GM12878 (cell line): ENCODE data around the gene HPX. TPM values are rescaled to one million over a fixed set of nuclear protein-coding genes. Genes with fewer than 3 reads are reported as not detected.

Source experiments
- ATAC-seq: fragments of 200-7000 bp; cut with Tn5 transposase; 3 replicates; pipeline ENCODE4 v1.9.1; 2020; ENCODE audit warnings: mild to moderate bottlenecking, moderate library complexity
- BruUV-seq: library from RNA; stranded (reverse); fragments of 400-500 nt; replicated peaks from 2 replicates; lab custom pipeline; 2021; lab: Mats Ljungman, UMichigan
- CTCF ChIA-PET: fragments of 300-600 bp; sonication (Branson Sonifier 250); formaldehyde crosslinking; extraction: SDS; loops from one replicate; lab custom pipeline; 2021; ENCODE audit warnings: inconsistent platforms; lab: Yijun Ruan, JAX
- POLR2A ChIA-PET: fragments of 350-600 bp; formaldehyde crosslinking; extraction: SDS; loops from one replicate; lab custom pipeline; 2021; ENCODE audit warnings: inconsistent platforms; lab: Charles Lee
- RAD21 ChIA-PET: fragments of 300-600 bp; sonication (Branson Sonifier 250); formaldehyde crosslinking; loops from one replicate; lab custom pipeline; 2023; ENCODE audit warnings: antibody characterized with exemption; ENCODE audit not compliant: unreplicated experiment; lab: Charles Lee
- SMC1A ChIA-PET: fragments of 300-600 bp; sonication (Branson Sonifier 250); formaldehyde crosslinking; loops from one replicate; lab custom pipeline; 2023; ENCODE audit not compliant: unreplicated experiment, uncharacterized antibody; lab: Charles Lee
- DNase-seq: peaks from one replicate; pipeline ENCODE4 v3.0.0-alpha.2; 2011; ENCODE audit warnings: low read depth, low spot score
- FAIRE-seq: peaks from 3 replicates; lab custom pipeline; 2011; peaks lifted over from hg19 to GRCh38; lab: Jason Lieb, UNC
- H2AFZ ChIP-seq: 2 replicates; pipeline ENCODE4 v1.6.0; 2011; ENCODE audit warnings: low read depth, low read length, control low read depth; ENCODE audit not compliant: control insufficient read depth
- H3K27ac ChIP-seq: 2 replicates; pipeline ENCODE4 v1.5.1; 2011; ENCODE audit warnings: control low read depth; ENCODE audit not compliant: control insufficient read depth, insufficient read depth
- H3K27me3 ChIP-seq, 2 experiments: replicated peaks in 1 of 2; 2 replicates each; pipeline versions ENCODE4 v1.6.0 to v1.6.1; 2011; ENCODE audit warnings: low read length in 1 of 2; ENCODE audit not compliant: control insufficient read depth in 2 of 2, insufficient read depth in 2 of 2
- H3K36me3 ChIP-seq, 2 experiments: 2 replicates each; pipeline ENCODE4 v1.5.1; 2011; ENCODE audit warnings: low read length in 1 of 2; ENCODE audit not compliant: control insufficient read depth in 2 of 2, insufficient read depth in 2 of 2
- H3K4me1 ChIP-seq: 2 replicates; pipeline ENCODE4 v1.6.1; 2011; ENCODE audit warnings: mild to moderate bottlenecking, low read length, moderate library complexity, mixed read lengths; ENCODE audit not compliant: control insufficient read depth, insufficient read depth
- H3K4me2 ChIP-seq: 2 replicates; pipeline ENCODE4 v1.6.0; 2011; ENCODE audit warnings: control low read depth; ENCODE audit not compliant: control insufficient read depth, insufficient read depth
- H3K4me3 ChIP-seq: fragments of 200-600 bp; sonication (generic); 2 replicates; pipeline ENCODE4 v1.5.1; 2016
- H3K79me2 ChIP-seq: 2 replicates; pipeline ENCODE4 v1.6.0; 2011; ENCODE audit warnings: low read length; ENCODE audit not compliant: control insufficient read depth, insufficient read depth
- H3K9ac ChIP-seq: 2 replicates; pipeline ENCODE4 v1.8.0; 2011; ENCODE audit warnings: low read length, control low read depth, mixed read lengths; ENCODE audit not compliant: control insufficient read depth, insufficient read depth
- H3K9me3 ChIP-seq: replicated peaks from 3 replicates; pipeline ENCODE4 v1.5.1; 2011; ENCODE audit warnings: mild to moderate bottlenecking, low read length; ENCODE audit not compliant: control insufficient read depth, insufficient read depth
- H4K20me1 ChIP-seq: 2 replicates; pipeline ENCODE4 v1.6.0; 2011; ENCODE audit not compliant: control insufficient read depth, insufficient read depth
- POLR2A ChIP-seq: IDR thresholded peaks from 2 replicates; pipeline ENCODE4 v1.6.1; 2011; ENCODE audit warnings: low read depth, mild to moderate bottlenecking, low read length
- SMARCA5 ChIP-seq: fragments of 450-650 bp; IDR thresholded peaks from 2 replicates; pipeline ENCODE4 v1.6.1; 2017; ENCODE audit warnings: mild to moderate bottlenecking
- ZZZ3 ChIP-seq: IDR thresholded peaks from 2 replicates; pipeline ENCODE4 v1.6.1; 2011; ENCODE audit warnings: low read depth; ENCODE audit not compliant: control insufficient read depth, insufficient read length
- WGBS: methylation state at CpG from one replicate; pipeline ENCODE4 v1.1.6; 2016; ENCODE audit warnings: low lambda C conversion rate; ENCODE audit not compliant: insufficient replicate concordance, insufficient coverage; ENCODE audit errors: missing lambda C conversion rate; 5-methylcytosine and 5-hydroxymethylcytosine counted together
- in situ Hi-C: fragments of 300-500 bp; cut with MboI; formaldehyde crosslinking; loops from 9 replicates; pipeline ENCODE4 v1.14.3; 2018; ENCODE audit warnings: mixed read lengths
- intact Hi-C: fragments of 100-400 bp; cut with micrococcal nuclease; formaldehyde crosslinking; loops from one replicate; pipeline ENCODE4 v1.14.2; 2022; ENCODE audit not compliant: unreplicated experiment
- polyA plus RNA-seq, 11 experiments: library from polyadenylated mRNA; depleted of rRNA in 4 of 11; unstranded in 6 of 11; stranded (reverse) in 5 of 11; fragments of >200 nt; fragmentation: Nextera tagmentation in 4 of 11; fragmentation: Illumina TruSeq in 1 of 11; extraction: Ambion mirVana in 4 of 11; extraction: Trizol in 1 of 11; gene quantifications; 1 replicate in 1 of 11; 2 replicates in 10 of 11; pipeline versions ENCODE4 v1.2.1 to v1.2.3, GENCODE V29; 2011 to 2016; ENCODE audit warnings: inconsistent platforms in 2 of 11, missing spikeins in 2 of 11, low read depth in 1 of 11
- total RNA-seq, 4 experiments: library from RNA; depleted of rRNA in 3 of 4; stranded (reverse); fragments of >200 nt in 3 of 4; fragmentation: Illumina TruSeq in 1 of 4; extraction: Trizol in 1 of 4; gene quantifications; 2 replicates each; pipeline versions ENCODE4 v1.2.1 to v1.2.3, GENCODE V29; 2013 to 2021
- TF ChIP-seq, protein P1 (sequence below): fragments of 450-650 bp; formaldehyde crosslinking; IDR thresholded peaks from 2 replicates; pipeline ENCODE4 v1.4.0; 2022; ENCODE audit warnings: mild to moderate bottlenecking, moderate library complexity
- TF ChIP-seq, protein P2 (sequence below): fragments of 450-650 bp; IDR thresholded peaks from 2 replicates; pipeline ENCODE4 v1.6.1; 2017; ENCODE audit warnings: mild to moderate bottlenecking

HPX gene
- total and polyA plus RNA-seq, 10 of the 15 experiments (the other 5 are each of a cell fraction or from before 2014, with no cell fraction given) = 0.08 to 1.7 (median 0.18) TPM; not detected in 1

DNA sequence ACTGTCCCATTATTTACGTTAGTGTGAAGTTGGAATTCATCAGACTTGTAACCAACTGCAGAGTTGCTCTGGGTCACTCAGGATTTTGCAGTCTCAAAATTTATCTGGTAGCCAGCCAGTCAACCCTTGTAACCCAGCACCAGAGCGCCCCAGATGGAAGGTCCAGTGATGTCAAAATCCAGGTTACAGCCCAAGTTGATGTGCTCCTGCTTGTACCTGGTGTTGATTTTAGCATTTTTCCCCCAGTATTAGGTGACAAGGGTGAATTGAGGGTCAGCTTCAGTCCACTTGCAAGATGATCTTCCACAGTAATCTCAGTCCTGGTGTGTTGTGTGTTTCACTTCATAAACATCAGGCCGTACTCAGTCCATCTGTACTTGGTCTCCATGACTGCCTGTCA is 48.0 kb upstream of the HPX start:
- TF ChIP-seq ZZZ3 (no peak), POLR2A (0 out of 2 replicates have a peak, but pooled peaks have one; percentile 16), SMARCA5 (no peak)
- TF ChIP-seq, protein P1, sequence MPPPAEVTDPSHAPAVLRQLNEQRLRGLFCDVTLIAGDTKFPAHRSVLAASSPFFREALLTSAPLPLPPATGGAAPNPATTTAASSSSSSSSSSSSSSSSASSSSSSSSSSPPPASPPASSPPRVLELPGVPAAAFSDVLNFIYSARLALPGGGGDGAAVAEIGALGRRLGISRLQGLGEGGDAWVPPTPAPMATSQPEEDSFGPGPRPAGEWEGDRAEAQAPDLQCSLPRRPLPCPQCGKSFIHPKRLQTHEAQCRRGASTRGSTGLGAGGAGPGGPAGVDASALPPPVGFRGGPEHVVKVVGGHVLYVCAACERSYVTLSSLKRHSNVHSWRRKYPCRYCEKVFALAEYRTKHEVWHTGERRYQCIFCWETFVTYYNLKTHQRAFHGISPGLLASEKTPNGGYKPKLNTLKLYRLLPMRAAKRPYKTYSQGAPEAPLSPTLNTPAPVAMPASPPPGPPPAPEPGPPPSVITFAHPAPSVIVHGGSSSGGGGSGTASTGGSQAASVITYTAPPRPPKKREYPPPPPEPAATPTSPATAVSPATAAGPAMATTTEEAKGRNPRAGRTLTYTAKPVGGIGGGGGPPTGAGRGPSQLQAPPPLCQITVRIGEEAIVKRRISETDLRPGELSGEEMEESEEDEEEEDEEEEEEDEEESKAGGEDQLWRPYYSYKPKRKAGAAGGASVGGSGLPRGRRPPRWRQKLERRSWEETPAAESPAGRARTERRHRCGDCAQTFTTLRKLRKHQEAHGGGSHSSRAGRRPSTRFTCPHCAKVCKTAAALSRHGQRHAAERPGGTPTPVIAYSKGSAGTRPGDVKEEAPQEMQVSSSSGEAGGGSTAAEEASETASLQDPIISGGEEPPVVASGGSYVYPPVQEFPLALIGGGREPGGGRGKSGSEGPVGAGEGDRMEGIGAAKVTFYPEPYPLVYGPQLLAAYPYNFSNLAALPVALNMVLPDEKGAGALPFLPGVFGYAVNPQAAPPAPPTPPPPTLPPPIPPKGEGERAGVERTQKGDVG (CRISPR knock-in tag) = no peak
- TF ChIP-seq, protein P2, sequence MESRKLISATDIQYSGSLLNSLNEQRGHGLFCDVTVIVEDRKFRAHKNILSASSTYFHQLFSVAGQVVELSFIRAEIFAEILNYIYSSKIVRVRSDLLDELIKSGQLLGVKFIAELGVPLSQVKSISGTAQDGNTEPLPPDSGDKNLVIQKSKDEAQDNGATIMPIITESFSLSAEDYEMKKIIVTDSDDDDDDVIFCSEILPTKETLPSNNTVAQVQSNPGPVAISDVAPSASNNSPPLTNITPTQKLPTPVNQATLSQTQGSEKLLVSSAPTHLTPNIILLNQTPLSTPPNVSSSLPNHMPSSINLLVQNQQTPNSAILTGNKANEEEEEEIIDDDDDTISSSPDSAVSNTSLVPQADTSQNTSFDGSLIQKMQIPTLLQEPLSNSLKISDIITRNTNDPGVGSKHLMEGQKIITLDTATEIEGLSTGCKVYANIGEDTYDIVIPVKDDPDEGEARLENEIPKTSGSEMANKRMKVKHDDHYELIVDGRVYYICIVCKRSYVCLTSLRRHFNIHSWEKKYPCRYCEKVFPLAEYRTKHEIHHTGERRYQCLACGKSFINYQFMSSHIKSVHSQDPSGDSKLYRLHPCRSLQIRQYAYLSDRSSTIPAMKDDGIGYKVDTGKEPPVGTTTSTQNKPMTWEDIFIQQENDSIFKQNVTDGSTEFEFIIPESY = no peak
- Histone ChIP-seq H3K4me3 (no peak overlapping the region), H3K4me2 (no peak overlapping the region), H4K20me1 (no peaks in the 10 kb centered on the region), H3K36me3 (peaks cover 0 to 19% of the 10 kb centered on the region in 2 experiments; a peak in 2 of 4 replicates), H3K9me3 (no peaks in the 10 kb centered on the region), H3K27ac (no peak overlapping the region), H3K9ac (no peak overlapping the region), H3K79me2 (no peaks in the 10 kb centered on the region; the same call in 1 of the 2 replicates), H3K27me3 (no peaks in the 10 kb centered on the region), H3K4me1 (peaks cover 5% of the 10 kb centered on the region; the same call in 1 of the 2 replicates), H2AFZ (no peak overlapping the region)
- WGBS = 96% methylated on average over 3 of the region's 3 CpGs
- POLR2A ChIA-PET = interaction anchor here (1.7 kb wide), 1 partner anchor 13 kb away, joined by 4 read pairs; no protein-coding TSS in a partner anchor
- ATAC-seq (no peak), DNase-seq (no peak), FAIRE-seq (no peak)
- intact Hi-C loops = loop anchor here (10.0 kb wide), 2 partner anchors 254 to 1036 kb away; partner anchors contain the start of genes CNGA4 and FHIP1B
- in situ Hi-C loops = no loop called here
- CTCF ChIA-PET = interaction anchor here (1.8 to 10.7 kb wide), 3 partner anchors 17 to 110 kb away, joined by 5 to 119 read pairs (median 6); no protein-coding TSS in a partner anchor
- no TSS peak for BruUV-seq
- SMC1A ChIA-PET = interaction anchor here (1.4 to 3.1 kb wide), 4 partner anchors 12 to 110 kb away, joined by 4 to 12 read pairs (median 4); no protein-coding TSS in a partner anchor
- RAD21 ChIA-PET = interaction anchor here (1.6 kb wide), 1 partner anchor 110 kb away, joined by 3 read pairs; no protein-coding TSS in a partner anchor
